OCI-LY1 (cell line): ENCODE data around the gene FGFR1OP2.

Experiments used
- EZH2 ChIP-seq: fragments of 200-600 bp; sonication (generic), shearing (Covaris generic); IDR thresholded peaks from 2 replicates; pipeline ENCODE4 v1.8.0; 2017; ENCODE audit warnings: borderline replicate concordance, mixed run types, mild to moderate bottlenecking, antibody characterized with exemption, low read length, moderate library complexity, mixed read lengths
- TF ChIP-seq, protein P1 (sequence below): fragments of 200-600 bp; sonication (generic), shearing (Covaris generic); IDR thresholded peaks from 2 replicates; pipeline ENCODE4 v1.5.1; 2017; ENCODE audit warnings: mild to moderate bottlenecking, antibody characterized with exemption, low read length, moderate library complexity, mixed read lengths

DNA sequence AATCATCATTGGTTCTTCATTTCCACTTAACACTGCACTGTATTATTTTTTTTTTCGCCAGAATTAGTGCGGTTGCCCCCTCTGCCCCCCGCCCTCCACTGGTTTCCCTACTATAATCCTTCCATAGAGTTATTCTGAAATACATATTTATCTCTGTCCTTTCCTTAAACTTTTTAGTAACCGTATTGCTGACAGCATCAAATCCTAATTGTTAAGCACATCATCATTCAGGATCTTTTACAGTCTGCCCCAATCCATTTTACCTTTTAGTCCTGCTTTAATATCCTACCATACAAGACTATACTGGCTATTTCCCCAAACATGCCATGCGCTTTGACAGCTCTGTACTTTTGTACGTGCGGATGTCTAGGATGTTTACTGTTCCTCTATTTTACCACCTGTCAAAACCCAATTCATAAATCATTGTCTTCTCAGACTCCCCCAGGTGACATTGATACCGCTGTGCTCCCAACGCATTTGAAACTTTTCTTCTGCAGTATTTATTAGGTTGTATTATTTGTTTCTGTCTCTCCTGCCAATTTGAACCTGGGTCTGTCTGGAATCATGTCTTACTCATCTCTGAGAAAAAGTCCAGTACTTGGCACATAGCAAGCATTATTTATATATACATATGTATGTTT lies 1.0 kb downstream of the FGFR1OP2 start:
- TF ChIP-seq, protein P1, sequence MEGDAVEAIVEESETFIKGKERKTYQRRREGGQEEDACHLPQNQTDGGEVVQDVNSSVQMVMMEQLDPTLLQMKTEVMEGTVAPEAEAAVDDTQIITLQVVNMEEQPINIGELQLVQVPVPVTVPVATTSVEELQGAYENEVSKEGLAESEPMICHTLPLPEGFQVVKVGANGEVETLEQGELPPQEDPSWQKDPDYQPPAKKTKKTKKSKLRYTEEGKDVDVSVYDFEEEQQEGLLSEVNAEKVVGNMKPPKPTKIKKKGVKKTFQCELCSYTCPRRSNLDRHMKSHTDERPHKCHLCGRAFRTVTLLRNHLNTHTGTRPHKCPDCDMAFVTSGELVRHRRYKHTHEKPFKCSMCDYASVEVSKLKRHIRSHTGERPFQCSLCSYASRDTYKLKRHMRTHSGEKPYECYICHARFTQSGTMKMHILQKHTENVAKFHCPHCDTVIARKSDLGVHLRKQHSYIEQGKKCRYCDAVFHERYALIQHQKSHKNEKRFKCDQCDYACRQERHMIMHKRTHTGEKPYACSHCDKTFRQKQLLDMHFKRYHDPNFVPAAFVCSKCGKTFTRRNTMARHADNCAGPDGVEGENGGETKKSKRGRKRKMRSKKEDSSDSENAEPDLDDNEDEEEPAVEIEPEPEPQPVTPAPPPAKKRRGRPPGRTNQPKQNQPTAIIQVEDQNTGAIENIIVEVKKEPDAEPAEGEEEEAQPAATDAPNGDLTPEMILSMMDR: no peak
- no peak for TF ChIP-seq EZH2
